Measurements from ENCODE around the gene PRR33.

The PRR33 gene

GRCh38 chr11:1927848-1928469 is 36.3 kb upstream of the PRR33 start:
- DNase-seq: peak; percentile 21

DNA sequence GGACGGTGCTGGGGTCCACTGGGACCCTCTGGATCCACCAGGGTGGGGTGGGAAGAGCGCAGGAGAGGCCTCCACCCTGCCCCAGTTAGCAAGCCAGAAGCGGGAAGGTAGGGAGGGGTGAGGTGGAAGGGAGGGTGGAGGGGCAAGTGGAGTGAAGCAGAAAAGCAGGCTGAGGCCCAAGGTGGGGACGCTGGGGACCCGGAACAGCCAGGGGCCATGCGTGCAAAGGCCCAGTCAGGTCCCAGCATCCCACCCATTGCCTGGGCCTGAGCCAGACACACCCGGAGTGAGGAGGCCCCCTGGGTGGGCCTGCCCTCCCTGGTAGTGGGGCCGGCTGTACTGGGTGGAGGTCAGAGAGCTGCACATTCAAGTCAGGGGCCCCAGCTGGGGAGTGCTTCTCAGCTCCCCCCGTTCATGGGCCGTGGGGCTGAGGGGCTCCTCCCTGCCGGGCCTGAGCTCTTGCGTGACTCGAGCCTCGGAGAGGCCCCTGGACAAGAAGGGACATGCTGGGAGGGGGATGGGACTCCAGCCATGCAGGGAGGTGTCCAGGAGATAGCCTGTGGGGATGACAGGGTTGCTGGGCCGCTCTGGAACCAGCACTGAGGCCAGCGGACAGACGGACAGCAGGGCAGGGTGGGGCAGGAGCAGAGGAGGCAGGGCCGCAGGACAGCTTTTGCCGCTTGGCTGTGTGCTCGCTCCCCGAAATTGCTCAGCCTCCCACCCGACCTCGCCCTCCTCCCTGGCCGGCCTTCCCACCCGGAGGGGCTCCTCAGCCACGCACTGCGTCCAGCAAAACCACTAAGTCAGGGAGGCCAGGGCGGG is 35.5 kb upstream of the PRR33 start:
- DNase-seq: no peak

DNA sequence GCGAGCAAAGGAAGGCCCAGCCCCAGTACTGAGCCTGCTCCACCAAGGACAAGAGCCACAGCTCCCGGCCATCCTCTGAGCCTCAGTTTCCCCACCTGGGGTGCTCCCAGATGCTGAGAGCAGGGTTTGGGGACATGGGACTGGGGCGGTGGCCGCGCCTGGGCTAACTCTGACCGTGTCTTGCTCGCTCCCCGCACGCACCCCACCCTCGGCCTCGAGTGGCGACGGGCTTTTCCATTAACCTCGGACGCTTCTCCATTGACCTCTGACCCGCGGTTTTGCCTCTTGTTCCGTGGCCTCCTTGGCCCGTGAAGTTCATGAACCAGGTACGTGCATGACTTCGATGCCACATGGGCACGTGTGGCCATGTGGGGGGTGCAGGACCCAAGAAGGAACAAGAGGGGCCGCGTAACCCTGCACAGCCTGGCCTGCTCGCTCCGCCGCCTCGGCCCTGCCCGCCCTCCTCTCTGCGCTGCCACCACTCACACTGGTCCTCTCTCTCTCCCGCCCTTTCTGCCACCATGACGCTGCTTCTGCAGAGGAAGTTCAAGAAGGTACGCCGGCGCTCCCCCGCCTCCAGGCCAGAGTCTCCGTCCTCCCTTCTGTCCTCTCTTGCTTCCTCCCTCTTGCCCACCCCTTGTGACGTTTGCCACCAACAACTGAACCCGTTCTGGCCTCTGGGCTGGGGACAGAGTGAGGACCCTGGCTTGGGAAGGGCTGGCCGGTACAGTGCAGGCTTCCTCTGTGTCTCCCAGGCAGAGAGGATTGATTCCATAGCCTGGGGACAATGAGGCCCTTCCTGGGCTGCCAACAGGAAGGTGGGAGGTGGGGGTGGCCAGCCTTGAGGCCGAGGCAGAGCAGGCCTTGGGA is 34.7 kb upstream of the PRR33 start:
- DNase-seq: no peak

GRCh38 chr11:1925373-1926155 is 33.9 kb upstream of the PRR33 start:
- DNase-seq: no peak

GRCh38 chr11:1924646-1925372 is 33.1 kb upstream of the PRR33 start:
- no peak for DNase-seq

DNA sequence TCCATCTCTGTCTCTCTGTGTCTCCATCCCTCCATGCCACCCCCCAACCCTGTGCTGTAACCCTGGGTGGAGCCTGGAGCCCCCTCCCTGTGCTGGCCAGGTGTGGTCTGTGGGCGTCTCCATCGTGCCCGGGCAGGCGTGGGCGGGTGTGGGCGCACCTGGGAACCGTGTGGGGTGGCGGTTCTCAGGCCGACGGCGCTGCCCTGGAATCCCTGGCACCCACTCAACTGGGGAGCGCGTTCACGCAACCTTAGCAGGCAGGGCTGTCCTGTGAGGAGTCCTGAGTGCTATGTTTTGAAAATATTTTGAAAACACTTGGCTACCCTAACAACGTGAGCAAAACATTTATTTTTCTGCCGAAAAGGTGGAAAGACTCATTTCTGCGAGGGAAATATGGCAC is 32.5 kb upstream of the PRR33 start:
- no peak for DNase-seq

DNA sequence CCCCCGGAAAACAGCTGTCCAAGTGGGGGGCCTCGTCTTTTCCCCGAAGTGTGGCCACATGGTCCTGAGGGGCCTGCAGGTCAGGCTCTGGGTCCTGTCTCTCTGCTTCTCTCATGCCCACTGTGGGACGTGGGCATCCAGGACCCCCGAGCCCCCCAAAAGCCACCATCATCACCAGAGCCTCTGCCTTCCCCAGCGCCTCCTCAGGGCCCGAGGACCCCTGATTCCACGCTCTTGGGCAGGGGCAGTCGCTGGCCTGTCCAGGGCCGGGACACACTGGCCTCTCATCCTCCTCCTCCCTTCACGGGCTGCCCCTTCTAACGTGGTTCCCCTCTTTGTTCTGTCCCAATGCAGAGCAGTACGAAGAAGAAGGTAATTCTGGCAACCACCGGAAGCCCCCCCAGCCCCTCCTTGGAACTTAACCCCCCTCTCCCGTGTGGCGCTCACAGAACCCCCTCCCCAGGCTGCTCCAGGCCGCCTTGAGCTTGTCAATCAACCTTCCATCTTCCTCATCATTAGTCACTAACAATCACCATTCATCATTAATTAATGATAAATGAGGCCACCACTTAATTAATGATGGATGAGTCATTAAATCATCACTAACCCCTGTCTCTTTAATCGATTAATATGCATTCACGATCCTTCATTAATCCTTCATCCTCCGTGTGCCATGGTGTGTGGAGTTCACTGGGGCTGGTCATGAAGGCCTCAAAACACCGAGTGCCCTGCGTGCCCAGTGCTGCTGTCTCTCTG is 31.7 kb upstream of the PRR33 start:
- DNase-seq: no peak

GRCh38 chr11:1922481-1923081 is 30.9 kb upstream of the PRR33 start:
- no peak for DNase-seq

- no peak for DNase-seq
Observed at GRCh38 chr11:1921574-1922141, 30.0 kb upstream of the PRR33 start.

- DNase-seq: no peak
Observed at GRCh38 chr11:1920909-1921573, 29.3 kb upstream of the PRR33 start.

- DNase-seq: no peak
Observed at GRCh38 chr11:1920128-1920908, 28.6 kb upstream of the PRR33 start.

GRCh38 chr11:1919391-1920127 is 27.9 kb upstream of the PRR33 start, which contains the start of gene TNNT3:
TSS of gene TNNT3 (plus strand) at chr11:1919703. CDS start at chr11:1922875, 3,172 bp downstream.
- DNase-seq: no peak

DNA sequence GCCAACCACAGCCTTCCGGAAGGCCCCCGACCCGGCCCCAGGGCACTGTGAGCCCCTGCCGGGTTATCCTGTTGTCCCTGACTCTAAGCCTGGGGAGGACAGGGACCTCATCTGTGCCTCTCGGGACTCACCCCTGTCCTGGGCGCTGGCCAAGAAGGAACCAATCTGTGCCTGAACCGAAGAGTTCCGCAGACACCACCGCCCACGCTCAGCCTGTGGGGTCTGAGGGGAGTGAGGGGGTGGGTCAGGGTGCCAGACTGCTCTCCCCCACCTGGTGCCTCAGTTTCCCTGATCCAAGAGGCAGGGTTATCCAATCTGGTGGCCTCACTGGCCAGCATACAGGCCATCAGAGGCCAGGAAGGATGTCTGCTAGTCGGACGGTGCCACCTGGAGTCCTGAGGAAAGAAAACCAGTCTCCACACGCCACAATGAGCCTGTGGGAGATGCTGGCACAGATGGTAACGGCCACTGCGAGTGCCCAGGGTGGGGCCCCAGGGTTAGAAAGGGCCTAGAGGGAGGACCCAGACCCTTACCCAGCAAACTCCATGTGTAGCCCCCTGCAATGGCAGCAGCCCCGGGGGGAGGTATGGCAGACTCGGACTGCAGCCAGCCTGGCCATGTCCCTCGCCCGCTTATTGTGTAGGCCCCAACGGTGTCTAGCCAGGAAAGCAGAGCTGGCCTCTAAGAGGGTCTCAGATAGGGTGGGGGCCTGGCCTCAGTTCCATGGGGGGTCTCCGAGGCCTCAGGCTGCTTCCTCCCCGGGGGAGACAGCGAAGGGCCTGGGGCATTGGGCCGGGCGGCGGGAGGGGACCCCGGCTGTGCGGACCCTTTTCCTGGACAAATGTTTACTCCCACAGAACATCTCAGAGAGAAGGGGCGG is 27.0 kb upstream of the PRR33 start:
- DNase-seq: no peak

- no peak for DNase-seq
Observed at GRCh38 chr11:1917523-1918435, 26.1 kb upstream of the PRR33 start.

DNA sequence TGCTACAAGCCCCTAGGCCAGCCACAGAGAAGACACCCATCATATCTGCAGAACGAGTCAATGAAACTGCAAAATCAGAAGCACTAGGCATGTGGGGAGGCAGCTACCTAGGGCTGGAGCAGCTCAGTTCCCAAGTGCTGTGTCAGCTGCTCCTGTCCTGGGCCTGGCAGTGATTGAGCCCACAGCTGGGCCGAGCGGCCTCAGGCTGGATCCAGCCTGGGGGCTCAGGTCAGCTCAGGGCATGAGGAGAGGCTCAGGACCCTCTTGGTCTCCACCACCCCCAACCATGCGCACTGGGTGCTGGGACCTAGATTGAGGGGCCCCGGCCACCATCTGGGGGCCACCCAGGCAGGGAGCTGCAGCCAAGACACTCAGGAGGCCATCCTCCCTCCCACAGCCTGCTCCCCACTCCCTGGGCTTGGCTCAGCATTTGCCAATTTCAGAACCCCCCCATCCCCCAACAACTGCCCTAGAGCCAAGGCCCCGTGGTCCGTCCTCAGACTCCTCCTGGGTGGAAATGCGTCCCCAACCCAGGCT is 25.4 kb upstream of the PRR33 start:
- no peak for DNase-seq
